ENCODE data around the gene APOBEC3A.
"Not testable (repeated sequence)": the region's sequence is repeated elsewhere in the genome, so short reads cannot be mapped to it uniquely, and the experiment has no call there.

The APOBEC3A gene

GRCh38 chr22:38960673-38961072 lies 3.3 kb downstream of the APOBEC3A start:
- DNase-seq: not testable (repeated sequence)

- DNase-seq: peak; percentile 24
Measured at GRCh38 chr22:38963291-38963738, 5.9 kb downstream of the APOBEC3A start.

GRCh38 chr22:38963872-38964271 lies 6.5 kb downstream of the APOBEC3A start:
- no peak for DNase-seq

GRCh38 chr22:38964306-38964705 lies 6.9 kb downstream of the APOBEC3A start:
- DNase-seq: no peak

- DNase-seq: no peak
Measured at GRCh38 chr22:38964989-38965388, 7.6 kb downstream of the APOBEC3A start.

- no peak for DNase-seq
Measured at GRCh38 chr22:38965614-38966379, 8.4 kb downstream of the APOBEC3A start.

GRCh38 chr22:38966380-38966702 lies 8.9 kb downstream of the APOBEC3A start:
- no peak for DNase-seq

- no peak for DNase-seq
Measured at GRCh38 chr22:38966942-38967341, 9.5 kb downstream of the APOBEC3A start.

GRCh38 chr22:38967451-38968450 lies 10.3 kb downstream of the APOBEC3A start:
- DNase-seq: no peak

- DNase-seq: no peak
Measured at GRCh38 chr22:38968801-38969200, 11.4 kb downstream of the APOBEC3A start.

- no peak for DNase-seq
Measured at GRCh38 chr22:38970551-38970950, 13.1 kb downstream of the APOBEC3A start.

- DNase-seq: no peak
Measured at GRCh38 chr22:38971202-38971601, 13.8 kb downstream of the APOBEC3A start.

GRCh38 chr22:38971791-38972190 lies 14.4 kb downstream of the APOBEC3A start:
- DNase-seq: no peak

- no peak for DNase-seq
Measured at GRCh38 chr22:38972558-38972957, 15.1 kb downstream of the APOBEC3A start.

GRCh38 chr22:38973289-38974169 lies 16.1 kb downstream of the APOBEC3A start:
- DNase-seq: peak; percentile 73

GRCh38 chr22:38974170-38974825 lies 16.9 kb downstream of the APOBEC3A start:
- DNase-seq: no peak

- DNase-seq: no peak
Measured at GRCh38 chr22:38974826-38975175, 17.4 kb downstream of the APOBEC3A start.

- DNase-seq: not testable (repeated sequence)
Measured at GRCh38 chr22:38977289-38977688, 19.9 kb downstream of the APOBEC3A start.

- DNase-seq: not testable (repeated sequence)
Measured at GRCh38 chr22:38980587-38980986, 23.2 kb downstream of the APOBEC3A start.

GRCh38 chr22:38981005-38981991 lies 23.9 kb downstream of the APOBEC3A start:
- peak; percentile 63 for DNase-seq

Measured in eye (tissue), 1 donor.